Activated CD4-positive, CD25-positive, alpha-beta regulatory T cell treated with anti-CD3 and anti-CD28 coated beads, Interleukin-2, amount 50 U/mL, for 16 hours (primary cell): ENCODE measurements around the gene KDM4C.

Experiments used
- DNase-seq: peaks from one replicate; pipeline ENCODE4 v3.0.0-alpha.2; 2020; ENCODE audit warnings: low read depth, low spot score

Gene KDM4C

DNA sequence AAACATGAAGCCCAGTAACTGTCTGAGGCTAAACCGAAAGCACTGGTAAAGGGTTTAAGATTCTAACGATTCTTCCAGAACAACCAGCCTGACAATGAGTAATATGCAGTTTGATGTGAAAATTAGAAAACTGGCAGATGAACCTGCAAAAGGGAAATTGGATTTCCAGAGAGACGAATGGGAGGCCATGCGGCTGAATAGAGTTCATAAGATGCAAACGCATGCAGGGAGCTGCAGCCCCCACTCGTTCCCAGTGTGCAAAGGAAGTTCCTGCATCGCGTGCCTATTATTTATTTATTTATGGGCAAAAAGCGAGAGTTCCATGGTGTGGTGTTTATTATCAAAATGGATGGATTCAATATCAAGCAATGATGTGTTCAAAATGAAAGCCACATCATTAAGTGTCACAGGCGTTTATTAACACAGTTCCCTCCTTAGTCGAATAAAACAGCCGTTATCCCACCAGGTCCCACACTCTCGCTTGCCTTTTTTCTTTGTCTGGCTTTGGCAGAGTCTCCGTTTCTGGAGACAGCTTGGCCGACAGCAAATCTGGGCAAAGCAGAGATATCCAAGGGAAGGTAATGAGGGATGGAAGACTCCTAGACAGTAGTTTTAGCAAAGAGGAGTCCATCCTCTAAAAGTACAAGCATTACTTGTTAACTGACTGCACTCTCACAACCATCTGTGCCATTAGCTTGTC is 451.4 kb downstream of the KDM4C start:
- DNase-seq: no peak

DNA sequence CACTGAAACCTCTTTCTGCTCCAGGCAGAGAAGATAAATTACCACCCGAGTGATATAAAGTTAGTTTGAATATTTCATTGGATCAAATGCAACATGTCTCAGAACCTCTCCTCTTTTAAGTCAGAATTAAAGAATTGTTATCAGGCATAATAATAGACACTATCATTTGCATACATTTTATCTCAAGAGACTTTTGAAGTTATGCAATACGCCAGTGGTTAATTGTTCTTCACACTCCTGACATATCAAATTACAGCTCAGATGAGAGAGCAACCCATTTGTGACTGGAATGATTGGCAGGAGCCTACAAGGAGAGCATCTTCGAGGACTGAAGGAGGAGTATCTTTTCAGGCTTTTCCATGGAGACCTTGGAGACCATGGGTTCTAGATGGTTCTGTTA is 452.2 kb downstream of the KDM4C start:
- no peak for DNase-seq

DNA sequence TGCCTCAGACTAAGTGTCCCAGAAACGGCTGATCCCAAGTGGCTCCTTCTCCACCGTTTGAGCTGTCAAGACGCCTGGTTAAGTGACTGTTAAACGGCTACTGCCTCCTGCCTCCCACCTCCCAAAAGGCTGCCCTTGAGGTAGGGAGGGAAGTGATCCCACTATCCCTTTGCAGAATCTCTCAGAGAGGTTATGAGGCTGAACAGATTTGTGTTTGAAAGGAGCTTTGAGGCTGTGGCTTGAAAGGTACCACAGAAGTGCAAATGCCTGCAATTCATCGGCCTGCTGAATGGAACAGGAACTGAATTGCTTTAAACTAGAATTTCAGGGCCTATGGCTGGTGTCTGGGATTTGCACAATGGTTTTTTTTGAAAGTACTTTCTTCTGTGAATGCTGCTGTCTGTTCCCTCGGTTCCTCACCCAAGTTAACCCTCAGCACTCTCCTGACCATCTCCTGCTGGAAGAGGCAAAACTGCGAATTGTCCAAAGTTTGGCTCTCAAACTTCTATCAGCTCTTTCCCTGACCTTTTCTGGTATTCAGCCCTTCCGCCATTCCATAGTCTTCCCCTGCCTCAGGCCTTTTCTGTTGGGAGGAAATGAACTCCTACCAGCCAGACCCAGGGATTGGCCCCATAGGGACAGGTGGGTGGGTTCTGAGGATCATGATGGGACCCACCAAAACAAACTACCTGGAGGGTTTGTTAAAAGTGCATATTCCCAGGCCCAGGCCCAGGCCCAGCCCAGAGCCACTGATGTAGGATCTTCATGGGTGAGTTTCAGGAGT is 453.3 kb downstream of the KDM4C start:
- DNase-seq: no peak

DNA sequence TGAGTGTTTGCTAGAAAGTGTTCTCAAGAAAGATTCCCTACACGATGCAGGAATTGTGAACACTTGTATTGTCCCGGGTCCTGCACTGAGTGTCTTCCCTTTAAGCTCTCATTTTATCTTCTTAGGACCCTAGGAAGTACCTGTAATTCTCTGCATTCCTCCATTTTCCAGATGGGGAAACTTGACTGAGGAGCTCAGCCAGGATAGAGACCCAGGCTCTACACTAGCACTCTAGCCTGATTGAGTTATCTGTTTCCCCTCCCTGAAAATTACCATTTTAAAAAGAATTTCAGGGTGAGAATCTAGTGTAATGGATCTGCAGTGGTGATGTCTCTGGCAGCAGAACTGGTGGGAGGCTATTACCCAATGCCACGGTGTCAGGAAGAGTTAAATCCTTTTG is 453.9 kb downstream of the KDM4C start:
- DNase-seq: no peak

DNA sequence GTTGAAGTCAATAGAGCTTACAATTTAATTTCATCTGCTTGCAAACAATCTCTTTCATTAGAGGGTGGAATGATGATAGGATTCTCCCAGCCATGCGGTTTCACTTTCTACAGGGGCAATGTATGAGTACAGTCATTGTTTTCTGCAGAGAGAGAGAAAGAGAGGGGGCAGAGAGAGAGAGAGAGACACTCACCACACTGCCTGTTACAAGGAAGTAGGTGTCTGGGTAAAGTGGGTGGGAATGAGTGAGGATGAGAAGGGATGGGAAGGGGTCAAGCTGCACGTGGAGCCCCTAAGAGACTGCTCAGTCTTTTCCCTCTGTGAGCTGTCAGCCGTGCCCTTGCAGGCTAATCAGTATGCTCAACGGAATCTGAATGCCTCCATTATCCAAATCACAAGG is 454.3 kb downstream of the KDM4C start:
- DNase-seq: no peak

DNA sequence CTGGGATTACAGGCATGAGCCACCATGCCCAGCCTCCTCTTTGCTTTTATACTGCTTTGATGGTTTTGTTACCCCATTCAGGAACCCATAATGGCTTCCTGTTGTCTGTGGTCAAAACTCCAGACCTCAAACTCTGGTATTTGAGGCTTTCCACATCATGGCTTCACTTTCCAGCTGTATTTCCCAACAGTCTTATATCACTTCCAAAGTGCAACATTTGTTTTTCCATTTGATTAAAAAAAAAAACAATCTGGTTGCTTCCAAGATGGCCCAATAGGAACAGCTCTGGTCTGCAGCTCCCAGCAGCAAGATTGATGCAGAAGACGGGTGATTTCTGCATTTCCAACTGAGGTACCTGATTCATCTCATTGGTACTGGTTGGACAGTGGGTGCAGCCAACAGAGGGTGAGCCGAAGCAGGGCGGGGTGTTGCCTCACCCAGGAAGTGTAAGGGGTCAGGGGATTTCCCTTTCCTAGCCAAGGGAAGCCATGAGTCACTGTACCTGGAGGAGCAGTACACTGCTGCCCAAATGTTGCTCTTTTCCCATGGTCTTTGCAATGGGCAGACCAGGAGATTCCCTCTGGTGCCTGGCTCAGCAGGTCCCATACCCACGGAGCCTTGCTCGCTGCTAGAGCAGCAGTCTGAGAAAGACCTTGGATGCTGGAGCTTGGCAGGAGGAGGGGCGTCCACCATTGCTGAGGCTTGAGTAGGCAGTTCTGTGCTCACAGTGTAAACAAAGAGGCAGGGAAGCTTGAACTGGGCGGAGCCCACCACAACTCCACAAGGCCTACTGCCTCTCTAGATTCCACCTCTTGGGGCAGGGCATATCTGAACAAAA is 458.4 kb downstream of the KDM4C start:
- no peak for DNase-seq

DNA sequence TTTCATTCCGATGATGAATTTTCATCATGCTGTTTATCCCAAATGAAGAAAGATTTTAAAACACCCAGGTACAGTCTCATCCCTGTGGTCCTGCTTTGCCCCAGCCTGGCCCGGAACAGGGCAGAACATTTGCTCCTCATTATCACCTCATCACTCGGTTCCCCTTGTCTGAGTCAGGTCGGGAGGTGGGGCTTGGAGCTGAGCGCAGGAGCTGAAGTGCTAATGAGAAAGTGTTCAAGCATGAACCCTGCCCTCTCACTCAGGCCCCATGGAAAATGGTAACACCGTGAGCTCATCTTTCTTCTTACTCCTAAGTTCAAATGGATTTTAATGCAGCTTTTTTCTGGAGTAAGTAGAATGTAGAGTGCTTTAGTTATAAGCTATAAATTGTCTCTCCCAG is 466.2 kb downstream of the KDM4C start:
- no peak for DNase-seq
